Bone marrow (tissue), 2 donors: ENCODE results near the gene SHTN1.

Source experiments
- DNase-seq, 2 donors: peaks; one replicate each; lab custom pipeline; 2025; lab: John Stamatoyannopoulos, UW

The SHTN1 gene

GRCh38 chr10:116833986-116834985, 170.7 kb downstream of the SHTN1 start:
- DNase-seq = no peak

GRCh38 chr10:116831790-116832189, 173.2 kb downstream of the SHTN1 start:
- no peak for DNase-seq
